A673 (cell line): ENCODE data around the gene TM7SF3.

Experiments
- EZH2 ChIP-seq: fragments of 200-600 bp; sonication (generic); IDR thresholded peaks from 2 replicates; pipeline ENCODE4 v1.6.1; 2017; ENCODE audit warnings: borderline replicate concordance, low read depth, mild to moderate bottlenecking, mixed read lengths, antibody characterized with exemption, low read length; ENCODE audit not compliant: poor library complexity, severe bottlenecking
- TF ChIP-seq, protein P1 (sequence below): fragments of 300-800, 200-600 bp; sonication (generic); conservative IDR thresholded peaks from 2 replicates; pipeline ENCODE4 v1.5.1; 2017; ENCODE audit warnings: low read depth, mild to moderate bottlenecking, antibody characterized with exemption, low read length, moderate library complexity, mixed read lengths

DNA sequence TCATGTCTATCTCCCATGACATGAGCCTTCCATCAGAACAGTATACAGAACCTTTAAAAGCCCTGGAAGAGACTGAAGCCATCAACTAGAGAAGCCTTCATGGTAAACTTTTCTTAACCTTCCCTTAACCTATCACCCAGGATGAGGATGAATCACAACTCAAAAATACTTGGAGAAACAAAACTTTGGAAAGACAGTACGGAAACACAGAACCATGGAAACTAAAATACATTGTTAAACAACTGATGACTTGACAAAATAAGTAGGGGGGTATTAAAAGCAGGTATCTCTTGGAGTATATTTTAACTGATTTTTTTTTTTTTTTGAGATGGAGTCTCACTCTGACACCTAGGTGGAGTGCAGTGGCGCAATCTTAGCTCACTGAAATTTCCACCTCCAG is 8.7 kb downstream of the TM7SF3 start:
- TF ChIP-seq, protein P1, sequence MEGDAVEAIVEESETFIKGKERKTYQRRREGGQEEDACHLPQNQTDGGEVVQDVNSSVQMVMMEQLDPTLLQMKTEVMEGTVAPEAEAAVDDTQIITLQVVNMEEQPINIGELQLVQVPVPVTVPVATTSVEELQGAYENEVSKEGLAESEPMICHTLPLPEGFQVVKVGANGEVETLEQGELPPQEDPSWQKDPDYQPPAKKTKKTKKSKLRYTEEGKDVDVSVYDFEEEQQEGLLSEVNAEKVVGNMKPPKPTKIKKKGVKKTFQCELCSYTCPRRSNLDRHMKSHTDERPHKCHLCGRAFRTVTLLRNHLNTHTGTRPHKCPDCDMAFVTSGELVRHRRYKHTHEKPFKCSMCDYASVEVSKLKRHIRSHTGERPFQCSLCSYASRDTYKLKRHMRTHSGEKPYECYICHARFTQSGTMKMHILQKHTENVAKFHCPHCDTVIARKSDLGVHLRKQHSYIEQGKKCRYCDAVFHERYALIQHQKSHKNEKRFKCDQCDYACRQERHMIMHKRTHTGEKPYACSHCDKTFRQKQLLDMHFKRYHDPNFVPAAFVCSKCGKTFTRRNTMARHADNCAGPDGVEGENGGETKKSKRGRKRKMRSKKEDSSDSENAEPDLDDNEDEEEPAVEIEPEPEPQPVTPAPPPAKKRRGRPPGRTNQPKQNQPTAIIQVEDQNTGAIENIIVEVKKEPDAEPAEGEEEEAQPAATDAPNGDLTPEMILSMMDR: no peak
- no peak for TF ChIP-seq EZH2
